ENCODE data around the gene PDX1.
"Not testable (repeated sequence)": the region's sequence is repeated elsewhere in the genome, so short reads cannot be mapped to it uniquely, and the experiment has no call there.

PDX1 gene

DNA sequence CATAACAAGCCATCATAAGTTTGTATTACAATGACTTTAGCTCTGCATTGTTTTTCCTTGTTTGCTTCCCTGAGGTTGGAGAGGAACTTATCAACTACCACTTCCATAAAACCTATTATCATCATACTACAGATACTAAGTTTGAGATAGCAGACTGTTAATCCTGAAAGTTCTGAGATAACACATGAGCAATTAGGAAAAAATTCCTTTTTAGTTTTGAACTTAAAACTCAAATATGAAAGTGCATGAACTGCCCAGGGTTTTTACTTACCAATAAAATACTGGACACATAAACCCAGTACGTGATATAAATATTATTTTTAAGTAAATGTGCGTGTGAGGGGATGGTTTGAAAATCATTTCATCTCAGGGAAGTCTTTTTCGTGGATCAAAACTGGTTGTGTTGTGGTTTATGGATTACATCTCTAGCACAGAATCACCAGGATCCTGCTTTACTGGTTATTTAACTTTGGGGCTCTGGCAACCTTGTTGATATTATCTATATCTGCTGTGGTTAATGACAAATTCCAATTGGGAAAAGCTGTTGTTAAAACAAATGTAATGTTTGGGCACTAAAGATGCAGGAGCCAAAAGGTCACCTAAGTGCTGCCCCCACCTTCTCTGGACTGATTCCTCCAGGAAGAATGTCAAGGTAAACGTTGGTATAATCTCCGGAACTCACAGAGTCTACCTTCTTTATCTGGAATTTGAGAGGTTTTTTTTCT lies 36.9 kb downstream of the PDX1 start:
- no peak for DNase-seq

DNA sequence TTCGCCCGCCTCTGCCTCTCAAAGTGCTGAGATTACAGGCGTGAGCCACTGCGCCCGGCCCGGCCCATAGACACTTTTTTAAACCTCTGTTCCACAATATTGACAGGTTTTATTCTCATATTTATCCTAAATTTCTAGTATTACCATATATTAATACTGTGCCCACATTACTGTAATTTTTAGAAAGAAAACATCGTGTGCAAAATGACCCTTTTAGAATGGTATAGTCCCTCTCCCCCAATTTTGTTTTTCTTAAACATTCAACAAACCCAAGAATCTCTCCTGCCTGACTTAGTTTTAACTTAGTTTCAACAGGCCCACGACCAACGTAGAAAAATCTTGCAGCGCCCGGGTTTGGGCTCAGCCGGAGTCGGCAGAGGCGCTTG lies 40.2 kb downstream of the PDX1 start:
- no peak for DNase-seq

- DNase-seq = no peak
Measured at GRCh38 chr13:27960362-27961226, 40.8 kb downstream of the PDX1 start.

DNA sequence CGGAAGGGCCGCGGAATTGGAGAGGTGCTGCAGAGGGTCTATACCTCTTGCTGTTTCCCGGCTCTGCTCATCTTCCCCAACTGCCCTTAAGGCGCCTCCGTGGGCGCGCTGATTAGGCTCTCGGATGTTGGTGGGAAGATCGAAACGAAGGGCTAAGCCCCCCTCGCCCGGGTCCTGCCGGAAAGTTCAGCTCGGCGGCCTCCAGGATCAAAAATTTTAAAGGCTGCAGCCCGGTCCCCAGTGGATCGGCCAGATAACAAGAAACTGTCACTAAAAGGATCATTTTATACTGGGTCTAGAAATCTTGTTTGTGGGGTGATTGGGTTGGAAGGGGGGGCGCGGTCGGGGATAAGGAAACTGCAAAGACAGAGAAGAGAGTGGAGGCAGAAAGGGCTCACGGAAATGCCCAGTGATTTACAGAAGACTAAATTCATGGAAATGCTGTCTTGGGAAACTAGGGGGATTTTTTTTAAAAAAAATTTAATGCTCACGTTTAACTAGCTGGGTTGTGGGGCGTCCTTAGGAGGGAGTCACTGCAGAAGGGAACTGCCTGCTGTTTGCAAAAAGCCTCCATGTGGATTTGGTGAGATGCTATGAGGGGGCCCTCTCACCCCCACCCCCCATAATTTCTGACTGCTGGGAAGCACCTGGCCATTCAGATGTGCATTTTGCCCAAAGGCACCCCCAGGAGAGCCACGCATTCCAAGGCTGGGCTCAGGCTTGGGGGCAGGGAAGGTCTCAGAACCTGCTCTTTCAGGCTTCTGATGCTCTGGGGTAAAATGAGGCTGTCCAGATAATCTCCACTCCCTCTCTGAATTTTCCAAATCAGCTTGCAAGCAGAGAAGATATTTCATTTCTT lies 41.7 kb downstream of the PDX1 start:
- DNase-seq = no peak

DNA sequence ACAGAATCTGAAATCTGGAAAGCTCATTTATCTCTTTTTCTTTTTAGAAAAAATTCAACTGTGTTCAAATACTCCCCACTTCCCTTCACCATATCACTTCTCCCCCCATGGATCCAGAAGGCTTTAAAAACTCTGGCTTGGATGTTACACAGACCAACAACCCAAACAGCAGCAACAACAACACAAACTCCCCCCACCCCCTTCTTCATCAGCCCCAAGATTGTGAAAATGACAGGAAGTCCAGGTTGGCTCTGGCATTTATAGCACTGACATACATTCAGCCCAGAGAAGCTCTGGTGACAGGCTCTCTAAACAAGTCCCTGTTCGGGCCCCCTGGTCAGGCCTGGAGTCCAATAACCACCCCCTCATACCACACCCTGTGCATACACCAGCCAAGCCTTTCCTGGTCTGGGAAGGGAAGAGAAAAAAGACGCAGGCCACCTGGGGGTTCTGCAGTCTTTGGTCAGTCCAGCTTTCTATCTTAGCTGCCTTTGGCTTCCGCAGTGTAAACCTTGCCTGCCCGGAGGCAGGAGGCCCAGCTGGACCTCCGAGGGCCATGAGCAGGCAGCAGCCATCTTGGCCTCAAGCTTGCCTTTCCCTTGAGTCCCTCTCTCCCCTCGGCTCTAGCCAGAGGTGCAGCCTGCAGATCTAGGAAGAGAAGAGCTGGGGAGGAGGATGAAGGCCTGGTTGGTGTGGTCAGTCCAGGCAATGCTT lies 42.5 kb downstream of the PDX1 start:
- no peak for DNase-seq

DNA sequence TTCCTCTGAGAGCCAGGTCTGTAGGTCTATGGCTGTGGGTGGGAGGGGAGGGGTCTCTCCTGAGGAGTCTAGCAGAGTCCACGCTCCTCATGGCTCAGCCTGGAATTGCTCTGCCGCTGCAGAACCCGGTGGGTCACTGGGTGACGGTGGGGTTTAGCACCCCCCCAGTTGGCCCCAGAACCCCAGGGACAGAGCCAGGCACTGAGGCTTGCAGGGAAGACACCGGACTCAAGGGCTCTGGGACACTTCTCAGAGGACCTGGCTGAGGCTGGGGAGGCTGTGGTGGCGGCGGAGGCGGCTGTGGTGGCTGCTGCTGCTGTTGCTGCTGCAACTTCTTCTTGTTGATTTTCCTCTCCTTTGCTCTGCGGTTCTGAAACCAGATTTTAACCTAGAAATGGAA lies 43.2 kb downstream of the PDX1 start:
- DNase-seq = no peak

DNA sequence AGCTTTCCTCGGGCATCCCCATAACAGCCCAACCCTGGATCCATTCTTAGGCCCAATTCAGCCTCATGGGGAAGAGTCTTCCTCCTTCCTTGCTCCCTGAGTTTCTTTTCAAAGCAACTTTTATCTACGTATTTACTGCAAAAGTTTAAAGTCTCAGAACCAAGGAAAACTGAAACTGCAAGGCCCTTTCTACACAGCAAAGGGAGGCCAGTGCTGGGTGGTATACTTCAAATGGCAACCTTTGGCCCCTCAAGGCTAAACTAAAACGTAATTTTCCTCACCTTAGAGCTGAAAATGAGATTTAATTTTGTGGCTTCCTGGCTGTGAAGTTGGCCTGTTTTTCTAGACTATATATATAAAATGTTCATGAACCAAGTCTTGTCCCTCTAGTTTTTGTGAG lies 43.7 kb downstream of the PDX1 start:
- DNase-seq = no peak

DNA sequence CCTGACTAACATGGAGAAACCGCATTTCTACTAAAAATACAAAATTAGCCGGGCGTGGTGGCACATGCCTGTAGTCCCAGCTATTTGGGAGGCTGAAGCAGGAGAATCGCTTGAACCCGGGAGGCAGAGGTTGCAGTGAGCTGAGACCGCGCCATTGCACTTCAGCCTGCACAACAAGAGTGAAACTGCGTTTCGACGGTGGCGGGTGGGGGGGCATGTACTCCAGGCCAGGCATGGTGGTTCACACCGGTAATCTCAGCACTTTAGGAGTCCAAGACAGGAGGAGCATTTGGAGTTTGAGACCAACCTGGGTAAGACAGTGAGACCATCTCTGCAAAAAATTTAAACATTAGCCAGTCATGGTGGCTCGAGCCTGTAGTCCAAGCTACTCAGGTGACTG lies 44.4 kb downstream of the PDX1 start:
- not testable (repeated sequence) for DNase-seq

GRCh38 chr13:27964741-27965323 lies 45.0 kb downstream of the PDX1 start:
- DNase-seq = no peak

DNA sequence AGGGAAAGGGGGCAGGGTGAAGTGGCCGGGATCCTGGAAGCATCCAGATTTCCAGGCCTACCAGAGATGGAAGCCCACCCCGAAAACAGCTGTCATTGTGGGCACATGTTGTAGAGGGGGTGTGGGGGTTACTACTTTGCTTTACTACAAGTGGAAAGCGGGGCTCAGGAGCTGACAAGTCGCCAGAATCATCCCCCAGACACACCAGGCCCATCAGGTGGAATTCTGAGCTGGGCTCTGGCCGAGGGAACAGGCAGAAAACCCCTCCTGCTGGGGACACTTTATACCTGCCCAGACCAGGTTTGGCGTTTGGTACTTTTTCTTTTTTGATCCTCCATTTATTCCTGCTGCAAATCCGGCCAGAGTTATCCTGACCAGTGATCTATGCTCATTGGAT lies 45.5 kb downstream of the PDX1 start:
- no peak for DNase-seq

DNA sequence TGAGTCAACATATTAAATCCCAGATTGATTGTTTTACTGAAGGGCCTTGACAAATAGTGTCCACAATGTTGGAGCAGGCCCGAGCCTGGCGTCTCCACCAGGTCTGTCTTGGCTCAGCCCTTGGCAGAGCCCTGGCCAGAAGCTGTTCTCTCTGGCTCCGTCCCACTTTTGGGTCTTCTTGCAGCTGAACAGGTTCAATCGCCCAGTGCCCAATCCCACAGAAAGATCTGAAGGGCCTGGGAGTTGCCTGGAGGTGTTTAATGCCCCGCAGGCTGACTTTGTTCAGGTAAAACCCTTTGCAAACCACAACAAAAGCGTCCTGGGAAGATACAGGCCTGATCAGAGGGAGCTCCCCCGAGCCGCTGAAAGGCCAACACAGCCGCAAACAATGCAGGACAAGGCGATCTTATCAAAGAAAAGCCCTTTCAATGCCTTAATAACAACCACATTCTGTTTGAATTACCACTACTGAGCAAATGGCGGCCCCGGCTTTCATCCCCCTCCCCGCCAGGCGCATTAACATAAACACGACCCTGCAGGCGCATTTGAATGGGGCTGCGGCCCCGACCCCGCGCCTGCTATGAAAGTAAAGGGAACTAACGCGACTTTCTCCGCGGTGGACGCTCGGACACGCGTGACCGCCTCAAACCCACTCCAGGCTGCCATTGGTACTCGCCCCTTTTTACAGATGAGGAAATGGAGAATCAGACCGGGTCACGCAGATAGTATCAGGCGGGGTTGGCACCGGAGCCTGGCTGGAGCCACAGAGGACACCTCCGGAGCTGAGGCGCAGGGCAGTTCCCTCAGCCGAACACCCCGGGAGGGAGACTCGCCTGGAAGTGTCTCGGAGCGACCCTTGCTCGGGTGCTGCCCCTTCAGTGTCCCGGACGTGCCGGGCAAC lies 46.2 kb downstream of the PDX1 start:
- DNase-seq = no peak

- no peak for DNase-seq
Measured at GRCh38 chr13:27966641-27967202, 46.9 kb downstream of the PDX1 start.

DNA sequence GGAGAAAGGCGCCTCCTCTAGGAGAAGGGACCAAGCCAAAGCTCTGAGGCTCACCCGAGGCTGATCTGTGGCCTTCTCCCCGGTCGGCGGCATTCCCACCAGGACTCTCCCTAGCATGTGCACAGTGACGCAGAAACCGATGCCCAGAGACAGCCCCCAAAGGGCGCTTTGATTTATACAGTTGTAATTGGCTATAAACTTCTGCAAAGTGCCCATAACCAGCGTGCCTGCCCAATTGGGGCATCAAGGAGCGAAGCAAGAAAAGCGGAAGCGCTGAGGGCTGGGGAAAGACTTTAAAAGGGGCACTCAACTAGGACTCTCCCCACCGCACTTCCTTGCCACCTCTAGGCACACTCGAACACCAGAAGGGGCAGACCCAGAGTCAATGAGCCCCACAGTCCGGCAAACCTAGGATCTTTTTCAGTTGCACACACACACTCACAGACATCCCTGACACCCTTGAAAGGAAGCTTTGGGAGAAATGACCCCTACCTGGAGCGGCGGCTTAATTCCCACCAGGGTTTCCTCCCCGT lies 47.5 kb downstream of the PDX1 start:
- no peak for DNase-seq

DNA sequence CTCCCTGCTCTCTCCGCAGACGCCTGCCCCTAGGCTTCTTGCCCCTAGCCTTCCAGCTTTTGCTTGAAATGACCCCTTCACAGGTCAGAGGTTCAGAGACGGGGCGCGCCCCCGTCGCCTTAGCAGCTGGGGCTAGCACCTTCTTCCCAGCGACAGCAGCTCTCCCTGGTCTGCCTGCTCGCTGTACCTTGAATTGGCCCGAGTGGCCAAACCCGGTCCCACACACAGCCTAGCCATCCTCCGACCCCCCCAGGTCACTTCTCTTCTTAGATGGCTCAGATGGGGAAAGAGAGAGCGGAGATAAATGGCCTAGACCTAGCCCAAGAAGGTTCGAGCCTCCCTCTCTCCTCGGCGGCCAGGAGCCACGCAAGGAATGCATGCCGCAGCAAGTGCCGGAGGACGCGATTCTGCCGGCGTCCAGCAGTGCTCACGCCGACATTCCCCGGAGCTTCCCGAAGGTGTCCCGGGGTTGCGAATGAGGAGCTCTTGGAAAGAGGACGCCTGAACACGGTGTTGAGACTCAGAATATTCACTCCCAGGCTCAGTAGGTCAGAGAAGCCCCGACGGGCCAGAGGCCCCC lies 48.0 kb downstream of the PDX1 start:
- no peak for DNase-seq

- no peak for DNase-seq
Measured at GRCh38 chr13:27968316-27969081, 48.7 kb downstream of the PDX1 start.

DNA sequence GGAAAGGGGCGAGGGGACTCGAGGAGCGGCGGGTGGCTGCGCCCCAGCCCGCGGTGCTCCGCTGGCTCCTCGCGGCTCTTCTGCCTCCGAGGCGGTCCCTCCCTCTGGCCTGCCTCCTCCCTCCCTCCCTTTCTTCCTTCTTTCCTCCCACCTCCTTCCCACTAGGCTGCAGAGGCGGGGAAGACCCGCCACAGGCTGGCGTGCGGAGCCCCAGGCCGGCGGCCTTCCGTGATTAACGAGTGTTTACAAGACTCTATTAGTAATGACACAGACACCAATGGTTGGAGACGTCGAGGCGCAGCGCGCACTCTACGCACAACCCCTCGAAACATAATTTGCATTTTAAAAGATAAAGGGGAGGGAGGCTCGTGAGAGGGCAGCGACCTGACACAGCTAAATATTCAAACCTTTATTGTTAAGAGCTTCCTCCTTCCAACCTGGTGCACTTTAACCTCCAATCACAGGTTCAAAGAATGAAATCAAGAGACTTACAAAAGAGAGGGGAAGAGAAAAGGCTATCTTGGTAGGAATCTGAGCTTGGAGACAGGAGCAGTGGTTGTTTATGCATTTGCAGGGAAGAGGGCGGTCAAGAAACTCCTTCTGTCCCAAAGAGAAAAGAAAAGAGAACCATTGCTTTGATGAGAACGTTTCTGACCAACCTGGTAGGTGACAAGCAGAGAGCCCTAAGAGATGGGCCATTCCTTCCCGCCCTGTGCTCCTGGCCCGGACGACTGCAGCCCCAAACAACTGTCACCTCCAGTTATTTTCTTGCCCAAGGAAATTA lies 49.5 kb downstream of the PDX1 start, which contains the start of gene CDX2:
TSS of gene CDX2 (minus strand) at position 234 of the 784 bp plus-strand sequence. CDS start 309 bp downstream, outside the sequence.
- DNase-seq = no peak

DNA sequence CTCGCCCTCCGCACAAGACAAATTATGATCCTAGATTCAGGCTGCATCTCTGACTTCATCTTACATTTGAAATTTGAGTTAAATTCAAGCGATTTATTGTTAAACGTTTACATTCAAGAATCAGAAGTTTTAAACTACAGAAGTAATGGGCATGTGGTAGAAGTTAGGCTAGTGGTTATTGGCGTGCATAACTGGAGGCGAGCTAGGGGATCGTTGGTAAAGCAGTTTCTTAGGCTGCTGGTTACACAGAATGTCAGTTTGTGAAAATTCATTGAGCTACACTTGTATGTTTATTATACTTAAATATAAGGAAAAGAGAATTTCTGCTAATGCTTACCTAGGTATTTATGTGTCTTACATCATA lies 50.0 kb downstream of the PDX1 start:
- no peak for DNase-seq
